NCI-H2081 (cell line): ENCODE data around the gene HMGCS2.

Experiments
- DNase-seq, 2 experiments: peaks; one replicate each; lab custom pipeline; 2025; lab: John Stamatoyannopoulos, UW

Gene HMGCS2

DNA sequence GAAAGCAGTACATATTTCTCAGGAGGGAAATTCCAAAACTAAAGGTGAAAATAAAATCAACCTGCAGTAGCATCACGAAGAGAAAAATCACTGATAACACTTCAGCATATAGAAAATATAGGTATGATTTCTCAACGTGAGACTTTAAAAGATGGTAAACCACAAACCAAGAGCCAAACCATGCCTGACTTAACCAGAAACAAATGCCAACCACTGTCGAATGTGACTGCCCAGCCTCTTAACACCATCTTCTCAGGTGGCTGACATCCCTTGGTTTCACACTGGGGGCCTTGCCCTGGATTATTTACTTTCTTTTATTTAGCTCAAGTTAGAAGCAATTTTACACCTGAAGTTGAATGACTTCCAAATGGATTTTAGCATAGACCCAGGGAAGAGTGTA, 10.1 kb downstream of the HMGCS2 start:
- DNase-seq = no peak

DNA sequence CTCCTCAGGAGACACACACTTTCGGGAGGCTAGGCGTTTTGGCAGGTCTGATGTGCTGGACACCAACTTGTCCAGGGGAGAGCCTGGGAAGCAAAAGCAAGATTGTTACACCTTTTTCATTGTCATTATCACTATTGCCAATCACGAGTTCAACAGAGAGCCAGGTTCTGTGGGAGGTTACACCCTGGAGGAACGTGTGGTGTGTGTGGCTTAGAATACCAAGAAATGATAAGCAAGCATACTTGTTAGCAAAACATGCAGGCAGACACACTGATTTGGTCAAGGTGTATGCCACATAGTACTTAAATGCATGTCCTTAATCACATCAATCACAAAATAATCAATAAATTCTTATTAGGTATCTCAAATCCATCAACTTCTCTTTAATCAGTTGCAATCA, 16.1 kb downstream of the HMGCS2 start:
- no peak for DNase-seq

DNA sequence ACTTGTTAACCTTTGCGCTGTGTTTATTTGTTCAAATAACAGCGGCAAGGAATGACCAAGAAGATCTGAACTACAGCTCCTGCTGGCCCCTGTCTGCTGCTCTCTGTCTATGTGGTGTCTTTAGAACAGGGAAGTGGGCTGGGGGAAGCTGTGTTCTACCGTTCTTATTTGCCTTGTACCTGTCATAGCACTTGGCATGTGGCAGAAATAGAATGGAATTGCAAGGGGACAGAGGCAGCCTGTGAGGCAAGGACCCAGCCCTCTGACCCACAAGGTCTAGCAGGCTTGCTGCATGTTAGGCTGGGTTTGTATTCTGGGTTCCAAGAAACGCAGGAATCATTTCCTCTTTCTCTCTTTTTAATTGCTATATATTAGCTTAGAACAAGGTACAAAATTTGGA, 20.7 kb downstream of the HMGCS2 start:
- DNase-seq = no peak

DNA sequence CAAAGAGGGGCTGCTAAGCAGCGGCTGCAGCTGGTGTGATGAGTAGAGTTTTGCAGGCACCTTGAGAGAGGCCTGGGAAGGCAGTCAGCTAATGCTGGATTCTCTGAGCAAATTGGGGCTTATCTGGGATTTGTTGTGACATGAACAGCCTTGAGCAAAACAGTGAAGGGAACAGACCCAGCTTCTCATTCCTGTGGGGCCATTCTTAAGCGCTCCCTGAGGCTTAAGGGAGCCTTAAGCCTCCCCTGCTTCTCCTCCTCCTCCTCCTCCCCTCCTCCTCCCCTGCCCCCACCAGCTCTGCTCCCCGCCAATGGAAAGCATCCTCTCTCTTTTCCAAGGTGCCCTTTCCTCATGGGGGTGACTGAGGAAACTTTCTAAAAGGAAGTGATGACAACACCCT, 21.3 kb downstream of the HMGCS2 start:
- DNase-seq = no peak

DNA sequence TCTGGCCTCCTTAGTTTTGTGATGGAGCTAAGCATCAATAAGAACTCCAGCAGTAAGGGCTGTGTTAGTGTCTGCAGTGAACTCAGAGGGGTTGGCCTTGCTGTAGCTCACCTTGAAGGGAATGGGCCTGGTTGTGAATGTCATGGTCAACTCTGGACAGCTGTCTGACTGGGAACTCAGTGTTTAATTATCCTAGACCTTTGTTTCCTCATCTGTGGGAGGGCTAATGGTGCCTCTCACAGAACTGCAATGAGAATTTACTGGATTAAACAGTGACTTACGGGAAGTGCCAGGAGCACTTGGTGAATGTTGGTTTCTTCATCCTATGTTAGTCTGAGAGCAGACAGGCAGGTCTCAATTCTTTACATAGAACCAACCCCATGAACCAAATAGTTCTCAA, 23.7 kb downstream of the HMGCS2 start:
- DNase-seq = no peak

DNA sequence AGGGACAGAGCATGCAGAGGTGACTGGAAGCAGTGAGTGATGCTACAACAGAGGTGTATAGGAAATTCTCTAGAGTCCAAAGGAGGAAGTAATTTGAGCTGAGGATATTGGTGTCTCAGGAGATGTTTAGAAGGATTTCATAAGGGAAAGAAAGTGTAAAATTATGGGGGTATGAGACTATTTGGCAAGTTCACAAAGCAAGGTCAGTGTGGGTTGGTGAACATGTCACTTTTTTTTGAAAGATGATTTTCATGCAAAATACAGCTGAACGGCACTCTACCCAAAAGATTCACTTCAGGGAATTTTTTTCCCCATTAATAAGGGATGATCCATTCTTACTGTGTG, 24.1 kb downstream of the HMGCS2 start:
- no peak for DNase-seq

DNA sequence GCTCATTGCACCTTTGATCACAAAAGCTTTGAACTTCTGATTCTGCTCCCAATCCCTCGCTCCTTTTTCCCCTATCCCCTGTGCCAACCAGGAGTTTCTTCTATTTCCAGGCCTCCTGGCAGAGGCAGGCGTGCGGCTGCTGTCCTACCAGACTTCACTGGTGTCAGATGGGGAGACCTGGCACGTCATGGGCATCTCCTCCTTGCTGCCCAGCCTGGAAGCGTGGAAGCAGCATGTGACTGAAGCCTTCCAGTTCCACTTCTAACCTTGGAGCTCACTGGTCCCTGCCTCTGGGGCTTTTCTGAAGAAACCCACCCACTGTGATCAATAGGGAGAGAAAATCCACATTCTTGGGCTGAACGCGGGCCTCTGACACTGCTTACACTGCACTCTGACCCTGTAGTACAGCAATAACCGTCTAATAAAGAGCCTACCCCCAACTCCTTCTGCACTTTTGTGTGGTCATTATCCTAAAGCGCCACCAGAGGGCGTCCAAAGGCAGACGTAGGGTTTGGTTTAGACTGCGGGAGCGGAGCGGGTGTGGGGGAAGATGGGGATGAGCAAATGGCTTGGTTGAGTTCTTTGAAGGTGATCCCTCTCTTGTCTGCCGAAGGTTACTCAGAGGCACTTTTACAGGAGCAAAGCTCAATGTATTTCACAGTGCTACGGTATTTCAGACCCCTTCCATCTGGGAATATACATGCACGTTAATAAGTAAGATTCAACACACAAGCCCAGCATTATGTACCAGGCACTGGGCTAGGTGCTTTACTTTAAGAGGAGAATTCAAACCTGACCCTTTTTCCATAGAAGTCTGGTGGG, 24.7 kb downstream of the HMGCS2 start:
- DNase-seq = peak; percentile 29 to 45

DNA sequence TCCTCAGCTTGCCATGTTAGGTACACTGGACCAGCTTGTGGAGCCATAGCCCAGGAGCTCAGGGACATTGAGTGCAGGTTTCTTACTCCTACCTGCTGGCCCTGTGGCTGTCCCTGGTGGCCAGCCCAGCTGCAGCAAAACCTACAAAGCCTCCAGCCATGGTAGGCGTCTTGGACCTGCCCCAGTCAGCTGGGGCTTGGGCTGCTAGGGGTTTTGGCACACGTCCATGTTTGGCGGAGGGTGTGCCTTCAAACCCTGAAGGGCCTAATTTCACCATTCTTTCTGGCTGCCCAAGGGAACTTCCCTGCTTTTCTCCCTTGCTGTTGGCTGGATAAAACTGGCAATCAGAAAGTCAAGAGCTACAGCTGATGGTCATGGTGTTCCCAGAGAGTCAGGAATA, 25.4 kb downstream of the HMGCS2 start:
- DNase-seq = no peak

DNA sequence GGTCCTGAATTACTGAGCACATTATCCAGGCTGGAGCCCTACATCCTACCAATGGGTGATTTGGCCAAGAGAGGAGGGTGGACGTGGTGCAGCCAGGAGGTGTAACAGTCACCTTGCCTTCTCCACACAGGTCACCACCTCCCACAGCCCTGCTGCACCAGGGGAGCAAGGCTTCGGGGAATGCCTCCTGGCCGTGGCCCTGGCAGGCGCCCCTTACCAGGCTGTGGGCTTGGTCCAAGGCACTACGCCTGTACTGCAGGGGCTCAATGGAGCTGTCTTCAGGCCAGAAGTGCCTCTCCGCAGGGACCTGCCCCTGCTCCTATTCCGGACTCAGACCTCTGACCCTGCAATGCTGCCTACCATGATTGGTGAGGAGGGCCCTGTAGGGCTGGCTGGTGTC, 26.0 kb downstream of the HMGCS2 start:
- no peak for DNase-seq

DNA sequence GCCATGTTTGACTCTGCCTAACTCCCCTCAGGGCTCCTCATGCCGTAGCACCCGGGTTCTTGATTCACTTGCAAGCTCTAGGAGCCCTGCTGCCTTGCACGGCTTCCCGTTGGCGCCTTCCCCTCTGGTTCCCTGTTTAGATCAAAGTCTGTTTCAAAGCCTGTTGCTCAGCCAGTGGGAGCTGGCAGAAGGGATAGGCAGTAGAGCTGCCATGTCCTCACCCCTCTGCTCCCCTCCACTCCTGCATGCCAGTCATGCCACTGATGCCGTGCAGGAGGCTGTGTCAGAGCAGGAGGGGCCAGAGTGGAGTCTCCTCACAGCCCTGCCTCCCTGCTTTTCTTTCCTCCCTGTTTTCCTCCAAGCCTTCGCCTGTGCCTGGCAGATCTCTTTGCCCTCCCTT, 26.5 kb downstream of the HMGCS2 start:
- DNase-seq = no peak

DNA sequence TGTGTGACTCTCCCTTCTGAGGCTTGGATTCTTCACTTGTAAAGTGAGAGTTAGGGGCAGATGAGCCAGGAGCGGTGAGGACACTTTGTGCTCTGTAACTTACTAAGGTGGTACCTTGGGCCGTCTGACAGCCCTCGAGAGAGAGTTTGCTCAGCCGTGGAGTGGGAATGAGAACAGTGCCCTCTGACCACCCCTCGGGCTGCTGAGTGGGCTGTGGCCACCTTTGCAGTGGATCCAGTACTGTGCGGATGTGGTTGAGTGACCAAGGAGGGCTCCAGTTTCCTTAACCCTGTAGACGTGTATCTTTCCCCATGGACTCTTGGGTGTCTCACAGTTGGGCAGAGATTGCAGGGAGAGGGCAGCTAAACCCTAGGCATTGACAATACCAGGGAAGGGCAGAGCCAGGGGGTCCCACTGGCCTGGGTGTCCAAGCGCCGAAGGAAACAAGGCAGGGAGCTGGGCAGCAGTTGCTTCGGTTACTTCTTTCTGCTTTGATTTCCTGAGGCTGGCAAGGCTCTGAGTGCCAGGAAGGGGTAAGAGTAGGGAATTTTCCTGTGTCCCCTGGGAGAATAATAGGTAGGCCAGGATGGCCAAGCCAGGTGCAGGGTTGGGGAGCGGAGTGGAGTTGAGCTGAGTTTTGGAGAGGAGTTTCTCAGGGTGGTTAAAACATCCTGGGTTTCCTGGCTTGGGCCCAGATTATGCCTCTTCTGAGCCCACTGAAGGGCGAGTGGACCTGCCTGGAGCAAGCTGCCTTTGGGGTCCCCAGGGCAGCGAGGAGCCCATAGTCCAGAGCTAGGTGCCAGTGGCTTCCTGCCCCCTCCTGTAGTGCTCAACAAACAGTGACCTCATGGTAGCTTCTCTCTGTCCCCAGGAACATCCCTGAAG, 27.6 kb downstream of the HMGCS2 start:
- no peak for DNase-seq

DNA sequence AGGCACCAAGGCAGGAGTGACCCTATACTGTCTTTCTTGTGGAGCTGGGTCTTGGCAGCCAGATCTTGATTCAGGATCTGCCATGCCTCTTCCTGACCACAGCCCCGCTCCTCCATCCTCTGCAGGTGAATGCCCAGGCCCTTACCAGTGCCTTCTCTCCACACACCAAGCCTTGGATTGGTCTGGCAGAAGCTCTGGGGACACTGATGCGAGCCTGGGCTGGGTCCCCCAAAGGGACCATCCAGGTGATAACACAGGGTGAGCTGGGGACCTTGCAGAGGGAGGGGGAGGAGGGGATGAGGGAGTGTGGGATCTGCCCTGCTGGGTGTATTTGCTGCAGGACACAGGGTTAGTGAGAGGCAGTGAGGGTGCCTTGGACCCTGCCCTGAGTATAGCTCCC, 28.4 kb downstream of the HMGCS2 start:
- no peak for DNase-seq

DNA sequence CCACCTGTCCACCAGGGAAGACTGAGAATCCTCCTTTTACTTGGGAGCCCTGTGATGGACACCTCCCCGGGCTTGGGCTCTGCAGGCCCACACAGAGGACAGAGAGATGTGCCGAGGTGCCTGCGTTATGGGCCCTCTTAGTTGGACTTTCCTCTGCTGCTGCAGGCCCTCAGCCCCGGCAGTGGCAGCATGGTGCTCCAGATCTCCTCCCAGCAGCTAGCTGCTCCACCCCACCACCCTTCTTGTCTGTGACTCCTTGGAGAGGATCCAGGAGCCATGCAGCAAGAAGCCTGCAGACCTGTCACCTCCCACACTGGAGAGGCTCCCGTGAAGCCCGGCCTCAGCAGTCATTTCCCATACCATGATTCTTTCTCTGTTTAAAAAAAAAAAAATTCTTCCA, 29.6 kb downstream of the HMGCS2 start:
- DNase-seq = no peak

DNA sequence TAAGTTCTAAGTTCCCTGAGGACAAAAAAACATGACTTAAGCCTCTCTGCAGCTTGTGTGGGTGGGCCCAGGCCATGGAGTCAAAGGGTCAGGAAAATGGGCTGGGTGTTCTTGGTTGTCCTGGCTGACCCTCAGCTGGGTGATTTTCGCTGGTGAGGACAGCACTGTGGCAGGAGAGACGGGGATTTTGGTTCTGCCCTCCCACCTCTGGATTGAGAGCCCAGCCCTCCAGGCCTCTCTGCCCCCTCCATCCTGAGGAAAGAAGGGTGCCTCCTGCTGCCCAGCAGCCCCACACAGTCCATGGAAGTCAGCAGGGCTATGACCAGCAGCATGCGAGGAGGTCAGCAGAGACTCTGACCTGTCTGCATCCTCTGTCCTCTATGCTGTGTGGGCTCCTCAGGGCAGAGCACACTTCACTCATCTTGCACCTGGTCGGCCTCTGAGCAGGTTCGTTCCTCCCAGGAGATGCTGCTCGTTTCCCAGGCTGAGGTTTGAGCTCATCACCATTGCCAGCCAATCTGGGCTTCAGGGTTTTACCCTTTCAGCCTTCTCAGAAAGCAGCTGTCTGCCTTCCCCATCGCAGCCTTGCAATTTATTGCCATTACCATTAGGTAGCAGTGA, 30.5 kb downstream of the HMGCS2 start:
- no peak for DNase-seq

DNA sequence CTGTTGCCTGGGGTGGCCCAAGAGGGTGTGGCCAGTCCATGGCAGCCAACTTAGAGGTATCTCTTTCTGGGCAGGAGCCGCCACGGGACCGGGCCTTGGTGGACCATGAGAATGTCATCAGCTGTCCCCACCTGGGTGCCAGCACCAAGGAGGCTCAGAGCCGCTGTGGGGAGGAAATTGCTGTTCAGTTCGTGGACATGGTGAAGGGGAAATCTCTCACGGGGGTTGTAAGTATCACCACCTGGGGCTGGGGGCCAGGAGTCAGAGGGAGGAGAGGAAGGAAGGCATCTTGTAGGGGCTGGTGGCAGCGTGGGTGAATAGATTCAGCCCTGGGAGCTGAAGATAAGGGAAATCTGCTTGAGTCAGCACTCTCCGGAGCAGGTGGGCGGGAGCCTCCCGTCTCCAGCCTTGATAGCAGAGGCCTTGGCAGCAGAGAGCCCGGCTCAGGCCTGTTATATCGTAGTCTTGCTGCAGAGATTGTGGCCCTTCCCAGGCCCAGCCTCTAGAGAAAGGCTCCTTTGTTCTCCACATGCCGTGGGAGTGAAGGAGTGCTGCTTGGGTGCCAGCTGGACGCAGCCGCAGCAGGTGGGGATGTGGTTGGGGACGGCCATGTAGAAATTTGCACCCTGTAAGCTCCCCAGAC, 31.5 kb downstream of the HMGCS2 start:
- DNase-seq = no peak

DNA sequence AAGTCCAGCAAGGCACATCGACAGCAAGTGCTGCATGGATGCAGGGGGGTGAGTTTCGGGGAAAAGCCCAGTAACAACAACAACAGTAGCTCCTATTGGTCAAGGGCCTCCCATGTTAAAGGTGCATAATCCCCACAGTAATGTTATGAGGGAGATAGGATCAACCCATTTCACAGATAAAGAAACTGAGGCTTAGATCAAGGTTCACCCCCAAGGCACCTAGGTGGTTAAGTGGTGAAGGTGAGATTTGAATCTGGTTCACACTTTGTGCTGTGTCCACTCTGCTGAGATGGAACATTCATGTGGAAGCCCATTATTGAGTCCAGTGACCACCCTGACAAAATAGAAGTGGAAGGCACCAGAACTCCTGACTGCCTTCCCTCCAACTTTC, 32.1 kb downstream of the HMGCS2 start:
- DNase-seq = no peak

DNA sequence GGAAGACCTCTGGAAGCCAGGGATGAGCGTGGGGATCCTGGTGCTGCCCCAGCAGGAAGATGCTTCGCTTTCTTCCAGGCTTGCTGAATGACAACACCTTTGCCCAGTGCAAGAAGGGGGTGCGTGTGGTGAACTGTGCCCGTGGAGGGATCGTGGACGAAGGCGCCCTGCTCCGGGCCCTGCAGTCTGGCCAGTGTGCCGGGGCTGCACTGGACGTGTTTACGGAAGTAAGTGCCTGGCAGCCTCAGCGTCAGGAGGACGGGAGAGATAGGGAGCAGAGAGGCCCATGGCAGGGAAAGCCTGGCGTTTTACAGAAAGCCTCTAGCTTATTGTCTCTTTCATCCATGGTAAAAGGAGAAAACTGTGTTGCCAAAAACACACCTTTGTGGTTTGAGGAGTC, 33.5 kb downstream of the HMGCS2 start:
- no peak for DNase-seq

DNA sequence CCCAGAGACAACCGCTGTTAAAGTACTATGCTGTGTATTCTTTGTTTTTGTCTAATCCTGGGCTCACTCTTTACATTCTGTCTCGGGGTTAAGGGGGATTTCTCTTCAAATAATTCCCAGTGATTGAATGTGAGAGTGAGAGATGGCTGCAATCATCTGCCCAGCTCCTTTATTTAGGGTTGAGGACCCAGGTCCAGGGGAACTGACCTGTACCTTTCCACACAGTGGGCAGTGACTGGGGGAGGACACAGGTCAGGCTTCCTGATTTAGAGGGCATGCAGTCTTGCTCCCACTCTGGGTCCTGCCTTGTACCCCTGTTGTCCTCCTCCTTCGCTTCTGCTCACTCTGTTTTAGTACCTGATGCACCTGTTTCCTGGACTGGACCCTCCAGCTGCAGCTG, 35.0 kb downstream of the HMGCS2 start:
- no peak for DNase-seq

DNA sequence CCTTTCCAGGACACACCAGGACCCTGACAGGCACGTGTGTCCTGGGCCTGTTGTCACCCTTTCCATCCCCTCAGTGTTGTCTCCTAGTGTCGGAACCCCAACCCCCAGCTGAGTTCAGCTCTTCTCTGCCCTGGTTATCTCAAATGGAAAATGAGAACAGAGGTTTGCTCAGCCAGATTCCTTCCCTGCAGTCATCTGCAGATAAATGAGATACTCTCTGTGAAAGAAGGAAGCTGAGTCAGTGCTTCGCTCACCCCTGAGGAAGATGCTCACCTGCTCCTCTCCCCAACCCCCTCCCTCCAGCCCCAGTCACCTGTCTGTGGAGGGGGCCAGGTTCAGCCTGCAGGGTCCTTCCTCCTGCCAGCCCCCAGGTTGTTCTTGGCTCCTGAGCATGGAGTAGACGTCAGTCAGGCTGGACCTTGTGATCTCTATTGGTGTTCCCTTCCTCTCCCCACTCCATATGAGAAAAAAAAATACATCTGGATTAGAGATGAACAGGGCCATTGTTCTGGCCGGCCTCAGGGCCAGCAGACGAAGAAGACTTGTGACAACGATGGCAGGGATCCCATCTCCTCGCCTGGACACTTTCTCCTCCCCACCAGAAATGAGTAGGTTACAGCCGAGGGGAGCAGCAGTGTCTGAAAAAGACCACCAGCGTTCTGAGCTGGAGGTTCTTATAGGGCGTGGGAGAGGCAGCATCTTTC, 36.1 kb downstream of the HMGCS2 start:
- no peak for DNase-seq

DNA sequence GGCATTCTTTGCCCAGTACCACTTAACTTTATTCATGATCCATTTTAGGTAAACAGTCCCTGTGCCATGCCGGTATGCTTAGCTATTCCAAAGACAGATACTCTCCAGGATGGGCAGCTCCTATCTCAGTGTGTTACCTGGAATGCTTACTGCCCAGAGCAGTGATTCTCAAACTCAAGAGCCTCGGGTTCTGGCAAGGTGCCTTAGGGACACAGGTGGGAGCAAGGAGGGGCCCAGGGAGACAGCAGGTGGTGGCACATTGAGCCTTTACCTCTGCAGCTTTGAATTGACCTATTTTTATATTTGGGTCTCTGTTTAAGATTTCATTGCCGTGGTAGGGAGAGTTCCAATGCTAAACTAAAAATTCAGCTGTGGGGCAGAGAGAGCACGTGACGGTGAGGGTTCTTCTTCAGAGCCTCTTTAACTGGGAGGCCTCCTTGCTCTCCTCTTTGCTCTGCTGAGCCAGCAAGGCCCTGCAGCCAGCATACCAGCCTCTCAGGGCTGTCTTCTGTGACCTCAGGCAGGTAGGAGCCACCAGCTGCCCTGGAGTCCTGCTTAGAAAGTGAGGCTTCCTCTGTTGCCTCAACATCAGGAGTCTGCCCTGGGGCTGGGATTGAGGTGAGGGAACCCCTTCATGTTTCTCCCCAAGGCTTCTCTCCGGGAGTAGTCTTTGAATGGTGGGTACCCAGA, 36.8 kb downstream of the HMGCS2 start:
- no peak for DNase-seq

DNA sequence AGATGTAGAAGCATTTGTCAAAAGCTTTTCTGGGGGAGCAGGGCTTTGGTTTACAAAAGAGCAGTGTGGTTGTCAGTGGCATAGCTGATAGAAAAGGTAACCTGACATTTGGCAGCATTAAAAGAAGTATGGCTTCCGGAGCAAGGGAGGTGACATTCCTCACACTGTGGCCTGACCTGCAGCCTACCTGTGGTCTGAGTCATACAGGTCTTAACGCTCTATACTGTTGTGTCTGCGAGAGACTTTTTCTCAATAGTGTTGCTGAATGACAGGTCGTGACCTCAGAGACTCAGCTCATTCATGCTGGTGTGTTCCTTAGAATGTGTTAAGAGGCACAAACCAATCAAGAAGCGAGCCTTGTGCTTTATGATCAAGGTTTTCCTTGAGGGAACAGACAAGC, 37.6 kb downstream of the HMGCS2 start:
- DNase-seq = no peak
